ENCODE data around the gene NAA60. TPM values are rescaled to one million over a fixed set of nuclear protein-coding genes. Genes with fewer than 3 reads are reported as not detected.
"Not testable (repeated sequence)": the region's sequence is repeated elsewhere in the genome, so short reads cannot be mapped to it uniquely, and the experiment has no call there.

Gene NAA60
- polyA plus RNA-seq, 3 donors = 68.5 to 72.4 (median 70.9) TPM

DNA sequence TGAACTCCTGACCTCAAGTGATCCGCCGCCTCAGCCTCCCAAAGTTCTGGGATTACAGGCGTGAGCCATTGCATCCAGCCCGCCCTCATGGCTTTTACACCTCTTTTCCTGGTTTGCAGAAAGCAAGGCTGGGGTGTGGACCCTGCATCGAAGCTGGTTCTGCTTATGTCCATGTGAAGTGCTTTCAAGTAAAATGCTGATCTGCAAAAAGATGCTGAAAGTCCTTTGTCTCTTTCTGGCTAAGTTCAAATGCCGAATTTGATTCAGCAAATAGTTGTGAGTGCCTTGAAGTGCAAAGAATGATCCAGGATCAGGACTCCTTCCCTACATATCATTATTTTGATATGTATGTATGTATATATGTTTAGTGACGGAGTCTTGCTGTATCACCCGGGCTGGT is 17.1 kb downstream of the NAA60 start:
- no peak for DNase-seq (ENCODE audit: low read depth in 3 of 3, low spot score in 2 of 3)

DNA sequence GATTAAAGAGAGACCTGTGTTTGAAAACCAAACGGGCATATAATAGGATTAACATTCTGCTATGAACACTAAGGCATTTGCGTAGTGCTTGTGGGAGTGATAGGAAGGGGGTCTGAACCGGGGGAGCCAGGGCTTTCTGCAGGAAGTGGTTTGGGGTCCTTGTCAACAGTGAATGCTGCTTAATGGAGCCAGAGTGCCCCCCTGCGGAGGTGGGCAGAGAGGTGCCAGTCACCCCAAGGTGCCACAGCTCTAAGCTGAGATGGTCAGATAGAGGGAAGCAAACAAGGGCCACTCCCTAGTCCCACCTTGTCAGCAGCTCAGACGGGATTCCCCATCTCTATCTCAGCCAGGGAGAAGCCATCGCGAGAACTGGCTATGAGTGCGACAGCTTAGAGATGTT is 17.7 kb downstream of the NAA60 start:
- no peak for DNase-seq (ENCODE audit: low read depth in 3 of 3, low spot score in 2 of 3)

GRCh38 chr16:3465301-3465700 is 21.8 kb downstream of the NAA60 start:
- no peak for DNase-seq (ENCODE audit: low read depth in 3 of 3, low spot score in 2 of 3)

DNA sequence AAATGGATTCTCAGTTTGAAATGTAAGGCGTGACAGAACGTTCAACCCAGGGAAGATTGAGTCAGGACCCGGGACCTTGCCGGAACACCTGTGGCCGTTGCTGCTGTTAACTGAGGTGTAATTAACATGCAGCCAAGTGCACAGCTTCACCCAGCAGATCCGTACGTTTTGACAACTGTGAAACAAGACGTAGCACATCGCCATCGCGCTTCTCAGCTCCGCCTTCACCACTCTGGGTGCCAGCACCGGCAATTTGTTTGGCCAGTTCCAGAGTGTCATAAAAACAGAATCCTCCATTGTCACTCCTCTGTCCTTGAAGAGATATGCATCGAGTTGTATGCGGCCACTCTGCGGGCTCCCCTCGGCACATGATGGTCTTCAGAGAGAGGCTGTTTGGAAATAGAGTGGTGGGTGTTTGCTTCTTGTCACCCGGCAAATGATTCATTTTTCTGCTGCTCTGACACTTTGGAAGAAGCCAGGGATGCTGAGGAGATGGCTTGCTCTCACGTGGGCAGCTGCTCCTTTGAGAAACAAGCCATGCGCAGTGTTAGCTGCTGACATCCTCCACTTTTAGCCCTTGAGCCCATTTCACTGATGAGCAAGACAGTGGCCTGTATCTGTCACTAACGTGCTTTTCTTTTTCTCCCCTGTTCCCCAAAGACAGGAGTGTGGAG is 22.6 kb downstream of the NAA60 start:
- no peak for DNase-seq (ENCODE audit: low read depth in 3 of 3, low spot score in 2 of 3)

GRCh38 chr16:3467182-3467581 is 23.7 kb downstream of the NAA60 start:
- DNase-seq (ENCODE audit: low read depth in 3 of 3, low spot score in 2 of 3) = no peak

GRCh38 chr16:3467921-3468320 is 24.4 kb downstream of the NAA60 start:
- DNase-seq (ENCODE audit: low read depth in 3 of 3, low spot score in 2 of 3) = no peak

DNA sequence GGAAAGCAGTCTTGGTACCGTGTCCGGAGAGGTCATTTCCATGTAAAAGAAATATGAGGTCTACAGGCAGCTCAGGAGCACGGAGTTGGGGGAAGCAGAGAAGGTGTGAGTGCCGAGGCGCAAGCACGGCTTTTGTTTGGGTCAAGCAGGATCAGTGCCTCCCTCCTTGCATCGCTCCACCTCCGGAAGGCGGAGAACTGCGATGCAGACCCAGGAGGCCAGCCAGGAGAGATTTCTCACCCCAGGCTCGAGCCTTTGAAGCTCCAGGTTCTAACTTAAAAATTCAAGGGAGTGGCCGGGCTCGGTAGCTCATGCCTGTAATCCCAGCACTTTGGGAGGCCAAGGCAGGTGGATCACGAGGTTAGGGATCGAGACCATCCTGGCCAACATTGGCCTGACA is 25.0 kb downstream of the NAA60 start:
- no peak for DNase-seq (ENCODE audit: low read depth in 3 of 3, low spot score in 2 of 3)

DNA sequence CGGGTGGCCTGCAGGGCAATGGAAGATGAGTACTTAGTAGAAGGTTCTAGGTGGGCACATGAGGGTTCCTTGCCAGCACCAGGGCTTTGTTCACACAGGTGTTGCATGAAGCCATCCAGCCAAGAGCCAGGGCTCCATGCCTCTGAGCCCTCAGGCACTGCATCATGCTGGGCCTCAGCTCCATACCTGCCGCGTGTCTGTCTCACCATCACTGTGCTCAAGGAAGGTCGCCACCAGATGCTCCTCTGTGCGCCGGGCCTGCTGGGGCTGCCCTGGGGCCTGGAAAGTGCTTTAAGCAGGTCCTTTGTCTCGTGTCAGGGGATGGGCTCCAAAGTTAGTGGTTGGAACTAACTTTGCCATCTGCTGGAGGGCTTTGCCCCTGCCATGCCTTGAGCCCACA is 26.3 kb downstream of the NAA60 start:
- no peak for DNase-seq (ENCODE audit: low read depth in 3 of 3, low spot score in 2 of 3)

GRCh38 chr16:3470723-3471122 is 27.2 kb downstream of the NAA60 start:
- no peak for DNase-seq (ENCODE audit: low read depth in 3 of 3, low spot score in 2 of 3)

DNA sequence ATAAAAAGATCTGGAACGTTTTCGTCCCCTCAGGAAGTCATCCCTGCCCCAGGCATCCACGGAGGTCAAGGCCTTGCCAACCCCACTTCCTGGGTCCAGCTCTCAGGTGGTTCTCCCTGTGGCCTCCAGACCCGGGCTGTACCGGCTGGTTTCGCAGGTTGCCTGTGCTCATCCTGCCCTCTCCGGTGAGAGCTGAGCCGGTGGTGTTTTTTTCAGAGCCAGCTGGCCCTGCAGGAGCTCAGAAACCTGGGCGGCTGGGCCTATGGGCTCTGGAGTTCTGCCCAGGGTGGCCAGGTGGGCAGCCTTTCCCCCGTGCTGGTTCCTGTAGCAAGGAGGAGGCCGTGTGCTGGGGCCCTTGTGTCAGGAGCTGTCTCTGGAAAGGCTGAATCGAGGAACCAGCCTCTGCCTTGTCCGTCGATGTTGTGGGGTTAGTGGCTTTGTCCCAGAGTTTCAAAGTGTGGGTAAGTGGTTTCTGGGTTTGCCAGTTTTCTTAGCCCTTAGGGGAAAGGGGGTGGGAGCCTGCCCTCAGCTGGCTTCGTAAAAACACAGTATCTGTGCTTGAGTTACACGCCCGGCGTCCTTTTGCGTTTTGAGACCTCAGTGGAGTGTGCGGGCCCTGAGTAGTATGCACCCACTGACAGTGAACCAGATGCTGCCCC is 28.2 kb downstream of the NAA60 start:
- DNase-seq (ENCODE audit: low read depth in 3 of 3, low spot score in 2 of 3) = no peak

- no peak for DNase-seq (ENCODE audit: low read depth in 3 of 3, low spot score in 2 of 3)
Observed at GRCh38 chr16:3472878-3473595, 29.6 kb downstream of the NAA60 start.

DNA sequence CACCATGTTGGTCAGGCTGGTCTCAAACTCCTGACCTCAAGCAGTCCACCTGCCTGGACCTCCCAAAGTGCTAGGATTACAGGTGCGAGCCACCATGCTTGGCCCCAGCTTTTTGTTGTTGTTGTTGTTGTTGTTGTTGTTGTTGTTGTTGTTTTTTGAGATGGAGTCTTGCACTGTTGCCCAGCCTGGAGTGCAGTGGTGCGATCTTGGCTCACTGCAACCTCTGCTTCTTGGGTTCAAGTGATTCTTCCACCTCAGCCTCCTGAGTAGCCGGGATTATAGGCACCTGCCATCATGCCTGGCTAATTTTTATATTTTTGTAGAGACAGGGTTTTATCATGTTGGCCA is 30.1 kb downstream of the NAA60 start:
- not testable (repeated sequence) for DNase-seq (ENCODE audit: low read depth in 3 of 3, low spot score in 2 of 3)

DNA sequence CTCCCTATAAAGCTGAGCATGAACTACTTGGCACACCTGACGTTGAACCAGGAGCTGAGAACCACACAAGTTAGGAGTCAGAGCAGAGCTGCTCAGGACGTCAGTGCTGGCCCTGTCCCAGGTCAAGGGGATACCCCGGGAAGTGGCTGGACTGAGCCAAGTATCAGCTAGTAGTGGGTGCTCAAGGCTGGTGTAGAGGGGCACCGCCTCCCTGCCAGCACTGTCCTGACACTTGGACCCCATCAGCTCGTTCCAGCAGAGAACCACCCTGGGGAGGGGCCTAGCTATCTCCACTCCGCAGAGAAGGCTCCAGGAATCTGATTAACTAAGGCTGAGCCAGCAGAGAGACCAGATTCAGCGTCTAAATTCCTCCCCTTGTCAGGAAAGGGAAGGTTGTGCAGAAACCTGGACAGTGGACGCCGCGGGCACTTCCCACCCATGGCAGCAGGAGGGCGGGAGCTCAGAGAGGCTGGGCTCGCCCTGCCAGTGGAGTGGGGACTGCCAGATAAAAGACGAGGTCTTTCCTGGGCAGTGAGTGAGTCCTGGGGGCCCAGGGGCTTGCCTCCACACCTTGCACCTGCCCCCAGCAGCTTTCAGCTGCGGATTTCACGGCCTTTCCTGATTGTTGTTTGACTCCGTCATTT is 30.8 kb downstream of the NAA60 start:
- DNase-seq (ENCODE audit: low read depth in 3 of 3, low spot score in 2 of 3) = no peak

GRCh38 chr16:3474870-3475269 is 31.4 kb downstream of the NAA60 start:
- not testable (repeated sequence) for DNase-seq (ENCODE audit: low read depth in 3 of 3, low spot score in 2 of 3)

DNA sequence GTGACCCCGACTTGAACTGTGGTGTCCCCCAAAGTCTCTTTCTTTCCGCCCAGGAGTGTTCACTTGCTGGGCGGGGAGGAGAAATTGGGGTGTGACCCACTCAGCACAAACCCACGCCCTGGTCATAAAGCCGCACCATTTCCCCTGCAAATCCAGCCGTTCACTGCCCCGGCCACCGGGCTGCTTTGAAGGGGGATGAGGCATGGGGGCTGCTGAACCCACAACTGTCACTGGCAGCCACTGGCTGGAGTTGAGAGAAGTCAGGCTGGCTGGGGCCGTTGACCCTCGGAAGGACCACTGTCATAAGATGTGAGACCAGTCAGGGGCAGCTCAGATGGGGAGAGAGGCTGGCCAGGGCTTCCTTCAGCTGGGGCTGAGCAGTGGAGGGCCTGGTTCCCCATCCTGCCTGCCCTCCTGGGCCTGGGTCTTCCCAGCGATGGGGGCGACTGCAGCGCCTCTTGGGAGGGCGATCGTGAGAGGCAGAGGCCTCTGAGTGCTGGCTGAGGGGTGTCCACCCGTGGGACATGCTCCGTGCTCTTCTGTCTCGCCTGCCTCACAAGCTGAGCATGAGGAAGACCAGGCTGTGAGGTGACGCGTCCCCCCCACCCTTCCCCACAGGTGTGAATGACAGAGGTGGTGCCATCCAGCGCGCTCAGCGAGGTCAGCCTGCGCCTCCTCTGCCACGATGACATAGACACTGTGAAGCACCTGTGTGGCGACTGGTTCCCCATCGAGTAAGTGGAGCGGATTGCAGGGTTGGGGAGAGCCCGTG is 32.3 kb downstream of the NAA60 start:
- DNase-seq (ENCODE audit: low read depth in 3 of 3, low spot score in 2 of 3) = no peak

DNA sequence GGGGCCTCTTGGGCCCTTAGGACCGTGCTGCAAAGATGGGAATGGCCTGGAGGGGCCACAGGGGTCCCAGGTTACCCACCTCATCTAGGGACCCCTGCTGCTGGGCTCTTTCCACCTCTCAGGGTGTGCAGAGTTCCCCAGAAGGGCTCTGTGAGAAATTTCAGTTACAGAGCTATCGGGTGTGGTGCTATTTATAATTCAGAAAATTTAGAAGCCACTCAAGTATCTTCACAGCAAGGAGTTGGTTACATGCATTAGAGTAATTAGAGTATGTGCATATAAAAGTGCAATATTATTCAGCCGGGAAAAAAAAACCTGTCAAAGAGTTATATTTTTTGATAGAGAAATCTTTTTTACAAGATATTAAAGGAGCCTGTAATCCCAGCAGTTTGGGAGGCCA is 32.9 kb downstream of the NAA60 start:
- DNase-seq (ENCODE audit: low read depth in 3 of 3, low spot score in 2 of 3) = no peak

GRCh38 chr16:3478242-3478925 is 34.9 kb downstream of the NAA60 start:
- DNase-seq (ENCODE audit: low read depth in 3 of 3, low spot score in 2 of 3) = no peak

DNA sequence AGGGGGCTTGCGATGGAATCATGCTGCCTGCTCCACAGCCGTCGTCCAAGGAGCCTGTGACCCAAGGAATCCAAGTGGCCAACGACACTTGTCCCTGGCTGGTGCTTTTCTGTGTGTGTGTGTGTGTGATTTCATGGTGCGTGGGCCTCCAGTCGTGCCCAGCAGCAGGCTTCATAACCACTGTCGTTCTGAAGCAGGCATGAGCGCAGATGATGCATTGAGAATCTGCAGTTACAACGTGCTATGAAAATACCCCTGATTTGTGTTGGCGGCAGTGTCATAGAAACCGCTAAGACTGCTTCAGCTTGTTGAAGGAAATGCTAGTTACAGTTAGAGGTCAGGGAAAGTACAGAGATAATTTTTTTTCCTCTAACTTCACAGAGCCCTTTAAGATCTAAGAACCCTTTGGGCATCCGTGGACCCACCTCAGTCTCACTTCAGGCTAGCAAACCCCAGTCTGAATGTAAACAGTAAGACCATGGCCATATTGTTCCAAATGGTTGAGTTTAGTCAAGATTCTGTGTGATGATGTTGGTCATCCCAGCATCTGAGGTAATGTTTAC is 36.3 kb downstream of the NAA60 start:
- no peak for DNase-seq (ENCODE audit: low read depth in 3 of 3, low spot score in 2 of 3)

- no peak for DNase-seq (ENCODE audit: low read depth in 3 of 3, low spot score in 2 of 3)
Observed at GRCh38 chr16:3480901-3481695, 37.6 kb downstream of the NAA60 start.
